HG03354 (cell line): ENCODE results near the gene PITPNM2.

ENCODE experiments used
- ATAC-seq: cut with Tn5 transposase; IDR thresholded peaks from one replicate; pipeline ENCODE4 v1.9.1; 2021; ENCODE audit warnings: mild to moderate bottlenecking; ENCODE audit not compliant: unreplicated experiment, poor library complexity, severe bottlenecking

The PITPNM2 gene

DNA sequence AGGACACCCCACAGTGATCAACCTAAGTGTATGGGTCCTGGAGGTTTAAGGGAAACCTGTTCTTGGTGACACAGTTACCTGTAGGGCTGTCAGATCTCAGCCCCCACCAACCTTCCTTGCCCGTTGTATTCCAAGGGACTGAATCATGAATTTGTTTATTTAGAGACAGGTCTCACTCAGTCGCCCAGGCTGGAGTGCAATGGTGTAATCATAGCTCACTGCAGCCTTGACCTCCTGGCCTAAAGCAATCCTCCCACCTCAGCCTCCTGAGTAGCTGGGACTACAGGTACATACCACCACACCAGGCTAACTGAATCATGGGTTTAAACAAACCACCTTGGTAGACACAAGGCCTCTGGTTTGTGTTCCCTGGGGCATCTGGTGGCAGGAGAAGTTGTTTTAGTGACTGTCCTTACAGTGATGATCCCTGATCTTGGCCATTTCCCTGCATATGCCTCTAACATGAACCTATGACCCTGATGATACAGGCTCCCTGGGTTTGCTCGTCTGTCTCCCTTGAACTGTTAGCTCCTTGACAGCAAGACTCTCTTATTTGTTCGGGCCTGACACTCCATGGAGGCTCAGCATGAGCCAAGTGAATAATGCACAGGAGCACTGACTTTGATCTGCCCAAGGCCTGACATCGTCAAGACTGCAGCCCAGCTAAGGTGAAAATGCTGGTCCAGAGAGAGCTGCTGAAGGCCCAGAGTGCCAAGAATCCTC, 47.9 kb downstream of the PITPNM2 start:
- ATAC-seq, result no peak

DNA sequence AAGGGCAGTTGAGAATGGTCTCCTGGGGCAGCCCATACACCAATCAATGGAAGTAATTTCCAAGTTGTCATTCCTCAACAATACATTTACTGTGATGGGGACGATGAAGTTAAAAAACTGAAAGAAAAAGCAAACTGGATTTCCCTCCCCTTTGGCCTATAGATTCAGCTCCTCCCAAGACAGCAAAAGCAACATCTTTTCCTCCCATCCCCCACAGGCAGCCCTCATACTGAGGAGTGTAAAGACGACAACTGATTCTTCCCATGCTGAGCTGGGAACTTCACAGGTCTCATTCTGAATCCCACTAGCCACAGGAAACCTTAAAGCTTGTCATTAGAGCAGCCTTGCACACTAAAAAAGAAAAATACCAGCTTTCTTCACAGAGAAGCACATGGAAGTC, 48.5 kb downstream of the PITPNM2 start:
- ATAC-seq, result no peak

DNA sequence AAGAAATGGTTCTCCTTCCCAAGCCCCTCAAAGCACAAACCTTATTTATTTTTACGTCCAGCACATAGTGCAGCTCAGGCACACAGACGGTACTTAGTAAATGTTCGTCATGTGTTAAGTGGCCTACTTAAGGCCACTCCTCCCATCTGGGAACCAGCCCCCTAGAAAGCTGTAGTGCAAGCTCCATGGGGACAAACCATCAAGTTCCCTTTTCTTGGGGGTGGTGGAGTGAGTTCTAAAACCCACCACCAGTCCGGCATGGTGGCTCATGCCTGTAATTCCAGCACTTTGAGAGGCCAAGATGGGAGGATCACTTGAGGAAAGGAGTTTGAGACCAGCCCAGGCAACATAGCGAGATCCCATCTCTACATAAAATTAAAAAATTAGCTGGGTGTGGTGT, 49.4 kb downstream of the PITPNM2 start:
- no peak for ATAC-seq
